GM19452 (cell line): ENCODE measurements around the gene NNAT.

Experiments
- ATAC-seq: cut with Tn5 transposase; IDR thresholded peaks from one replicate; pipeline ENCODE4 v1.9.1; 2021; ENCODE audit not compliant: unreplicated experiment

The NNAT gene

DNA sequence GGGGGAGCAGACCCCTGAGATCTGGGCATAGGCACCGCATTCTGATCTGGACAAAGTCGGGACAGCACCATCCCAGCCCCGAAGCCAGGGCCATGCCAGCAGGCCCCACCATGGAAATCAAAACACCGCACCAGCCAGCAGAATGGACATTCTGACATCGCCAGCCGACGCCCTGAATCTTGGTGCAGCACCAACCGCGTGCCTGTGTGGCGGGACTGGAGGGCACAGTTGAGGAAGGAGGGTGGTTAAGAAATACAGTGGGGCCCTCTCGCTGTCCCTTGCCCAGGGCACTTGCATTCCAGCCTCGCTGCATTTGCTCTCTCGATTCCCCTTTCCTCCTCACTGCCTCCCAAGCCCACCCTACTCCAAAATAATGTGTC is 2.0 kb downstream of the NNAT start:
- ATAC-seq, result no peak

DNA sequence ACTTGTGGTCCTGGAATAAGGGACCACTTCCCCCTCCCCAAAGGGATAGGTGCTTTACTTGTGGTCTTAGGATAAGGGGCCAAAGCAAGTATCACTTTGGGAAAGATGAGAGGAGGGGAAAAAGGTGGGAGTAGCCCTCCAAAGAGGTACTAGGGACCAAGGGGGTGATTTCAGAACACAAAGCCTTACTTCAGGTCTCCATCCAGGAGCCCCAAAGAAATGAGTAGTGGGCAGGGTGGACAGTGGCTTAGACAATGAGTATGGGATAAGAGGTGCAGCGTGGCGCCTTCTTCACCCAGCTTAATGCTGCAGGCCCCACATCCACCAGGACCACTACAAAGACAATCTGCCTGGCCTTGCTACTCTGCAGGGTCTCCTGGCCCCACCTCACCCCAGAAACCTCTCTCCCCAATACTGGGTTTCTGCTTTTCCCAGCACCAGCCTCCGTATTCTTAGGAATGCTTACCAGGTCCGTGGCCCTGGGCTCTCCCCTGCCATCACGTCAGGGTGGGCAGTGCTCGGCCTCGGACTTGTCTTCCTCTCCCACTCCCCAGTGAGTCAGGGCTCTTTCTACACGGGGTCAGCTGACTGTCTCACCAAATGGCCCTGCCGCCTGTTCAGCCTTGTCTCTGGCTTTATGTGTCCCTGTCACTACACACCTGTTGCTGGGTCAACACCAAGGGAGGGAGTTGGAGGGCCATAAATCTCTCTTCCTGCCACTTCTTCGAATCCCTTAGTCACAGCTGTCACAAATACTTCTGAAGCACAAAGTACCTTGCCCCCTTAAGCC is 3.1 kb downstream of the NNAT start:
- ATAC-seq, result no peak

DNA sequence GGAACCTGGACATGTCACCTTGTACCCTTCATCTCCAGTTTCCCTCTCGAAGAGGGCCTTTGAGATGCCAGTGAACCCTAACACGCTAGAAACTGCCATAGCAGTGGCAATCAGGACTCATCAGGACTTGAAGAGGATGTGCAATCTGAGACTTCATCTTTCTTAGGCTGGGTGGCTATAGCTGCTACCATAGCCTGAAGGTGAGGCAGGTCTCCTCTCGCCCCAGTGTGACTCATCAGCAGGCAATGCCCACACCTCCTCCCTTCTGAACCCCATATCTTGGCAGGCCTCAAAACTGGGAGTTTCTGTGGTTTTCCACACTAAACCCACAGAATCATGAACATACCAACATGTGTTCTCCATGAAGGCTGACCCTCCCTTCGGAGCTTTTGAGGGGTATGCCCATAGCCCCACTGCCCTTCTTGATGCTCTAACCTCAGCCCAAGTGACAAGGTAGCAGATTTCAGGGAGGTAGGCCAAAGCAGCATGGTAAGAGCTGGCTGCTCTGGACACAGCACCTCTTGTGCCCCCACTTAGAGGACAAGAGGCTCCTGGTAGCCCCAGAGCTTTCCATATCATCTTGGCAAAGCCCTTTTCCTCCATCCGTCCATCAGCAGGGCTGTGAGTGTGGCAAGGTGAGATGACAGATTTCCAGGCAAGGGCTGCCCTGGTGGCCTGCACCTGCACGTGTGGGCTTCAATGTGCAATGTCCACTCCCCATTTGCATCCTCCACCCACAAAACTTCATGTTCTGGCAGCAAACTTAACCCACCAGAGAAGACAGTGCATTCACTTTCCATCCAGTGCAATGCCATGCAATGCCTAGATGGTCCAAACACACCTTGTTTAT is 4.0 kb downstream of the NNAT start:
- no peak for ATAC-seq

DNA sequence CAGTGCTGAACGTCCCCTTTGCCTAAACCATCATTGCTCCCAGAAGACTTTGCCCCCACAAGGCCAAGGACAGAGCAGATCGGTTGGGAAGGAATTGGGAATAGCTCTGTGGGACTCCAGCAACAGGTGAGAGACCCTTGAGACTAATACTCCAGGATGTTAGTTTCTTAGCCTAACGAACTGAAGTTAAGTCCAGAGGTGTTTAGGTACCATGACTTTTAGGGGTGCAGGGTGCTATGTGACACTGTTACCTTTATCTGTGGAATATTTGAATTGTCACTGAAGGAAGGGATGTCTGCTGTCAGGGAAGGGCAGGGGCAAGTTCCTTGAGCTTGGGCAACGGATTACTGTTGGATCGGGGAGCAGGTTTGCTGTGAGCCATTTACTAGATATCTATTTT is 4.8 kb downstream of the NNAT start:
- no peak for ATAC-seq

DNA sequence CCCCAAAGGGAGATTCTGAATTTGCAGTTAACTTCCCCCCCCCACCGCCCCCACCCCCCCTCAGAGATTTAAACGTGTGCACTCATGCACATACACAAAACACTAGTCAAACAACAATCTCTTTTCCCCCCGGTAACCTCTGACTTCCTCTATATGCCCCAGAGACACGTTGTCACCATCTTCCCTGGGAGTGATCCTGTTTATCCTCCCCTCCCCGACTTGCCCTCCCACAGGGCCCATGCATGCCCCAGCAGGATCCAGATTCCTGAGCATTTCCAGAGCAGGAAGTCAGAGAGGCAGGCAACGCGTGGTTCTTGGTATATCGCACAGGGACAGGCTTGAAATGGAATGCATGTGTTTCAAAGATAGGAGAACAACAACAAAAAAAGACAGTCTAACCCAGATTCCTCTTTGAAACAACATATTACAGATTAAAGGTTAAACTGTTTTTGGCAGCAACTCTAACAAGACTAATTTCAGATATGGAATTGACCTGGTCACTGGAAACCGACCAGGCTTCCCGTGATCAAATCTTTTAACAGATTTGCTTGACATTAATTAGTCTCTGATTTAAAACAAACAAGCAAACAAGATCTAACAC is 5.3 kb downstream of the NNAT start:
- no peak for ATAC-seq

DNA sequence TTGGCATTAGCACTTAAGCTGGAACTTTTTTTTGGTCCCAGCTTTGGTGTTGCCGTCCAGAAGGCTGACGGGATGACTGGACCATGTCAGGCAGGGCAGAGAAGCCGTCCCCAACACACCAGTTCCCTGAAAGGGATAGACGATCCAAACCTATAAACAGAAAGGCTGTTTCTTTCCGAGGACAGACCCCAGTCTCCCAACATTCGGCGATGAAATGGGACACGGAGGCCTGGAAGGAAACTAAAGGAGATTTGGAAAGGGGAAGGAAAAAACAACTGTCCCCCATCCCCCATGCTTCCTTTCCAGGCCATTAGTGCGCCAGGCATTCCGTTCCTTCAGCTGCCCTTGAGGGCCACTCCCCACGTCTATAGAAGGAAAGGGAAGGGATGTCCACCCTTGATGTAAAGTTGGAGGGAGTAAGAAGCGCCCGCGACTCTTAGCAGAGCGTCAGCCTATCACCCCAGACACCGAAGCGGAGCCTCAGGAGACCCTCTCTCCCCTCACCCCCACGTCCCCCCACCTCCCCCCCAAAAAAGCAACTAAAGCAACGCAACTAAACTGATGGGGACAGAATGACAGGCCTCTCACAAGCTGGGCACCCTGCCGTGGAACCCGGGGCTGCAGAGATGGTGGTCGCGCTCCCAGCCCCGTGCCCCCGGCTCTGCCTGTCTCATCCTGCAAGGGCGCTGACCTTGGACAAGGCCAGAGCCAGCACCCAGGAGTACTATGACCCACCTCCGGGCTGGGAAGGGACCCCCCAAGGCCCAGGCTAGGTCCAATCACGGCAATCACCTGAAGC is 6.0 kb downstream of the NNAT start:
- no peak for ATAC-seq

DNA sequence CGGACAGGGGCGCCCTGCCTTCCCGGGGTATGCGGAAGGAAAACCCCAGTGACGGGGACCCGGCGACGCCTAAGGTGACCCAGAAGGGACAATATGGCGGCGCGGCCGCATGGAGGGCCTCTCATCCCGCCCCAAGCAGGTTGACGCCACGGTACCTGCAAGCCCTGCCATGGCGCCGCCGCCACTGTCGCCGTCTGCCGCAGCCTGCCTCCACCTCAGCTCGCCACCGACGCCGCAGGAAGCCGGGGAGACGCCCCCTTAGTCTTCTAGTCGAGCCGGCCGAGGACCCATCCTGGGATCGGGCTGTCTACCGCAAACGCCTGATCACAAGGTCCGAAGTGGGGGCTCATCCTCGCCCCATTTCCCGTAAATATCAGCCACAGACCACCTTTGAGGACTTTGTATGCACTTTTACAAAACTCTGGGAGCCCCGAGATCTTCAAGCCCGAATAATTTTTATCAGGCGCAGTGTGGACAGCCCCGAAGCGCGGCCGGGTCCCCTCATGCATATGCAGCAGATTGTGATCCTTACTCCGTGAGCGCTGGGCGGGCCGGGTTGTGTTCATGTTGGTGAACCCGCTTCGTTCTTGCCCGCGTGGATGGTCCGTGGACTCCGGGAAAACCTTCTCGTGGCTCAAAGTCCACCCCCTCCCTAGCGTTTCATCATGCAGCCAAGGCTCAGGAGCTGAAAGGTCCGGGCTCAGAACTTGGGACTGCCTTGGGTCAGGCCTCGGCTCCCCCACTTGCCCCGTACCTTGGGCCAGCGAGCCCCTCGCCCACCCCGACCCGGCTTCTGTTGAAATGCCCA is 6.8 kb downstream of the NNAT start, which contains the start of gene BLCAP:
Gene BLCAP, minus strand, starts transcription at position 239 of the 808 bp plus-strand sequence. CDS start 8,702 bp downstream, outside the sequence.
- peak; percentile 66 for ATAC-seq

DNA sequence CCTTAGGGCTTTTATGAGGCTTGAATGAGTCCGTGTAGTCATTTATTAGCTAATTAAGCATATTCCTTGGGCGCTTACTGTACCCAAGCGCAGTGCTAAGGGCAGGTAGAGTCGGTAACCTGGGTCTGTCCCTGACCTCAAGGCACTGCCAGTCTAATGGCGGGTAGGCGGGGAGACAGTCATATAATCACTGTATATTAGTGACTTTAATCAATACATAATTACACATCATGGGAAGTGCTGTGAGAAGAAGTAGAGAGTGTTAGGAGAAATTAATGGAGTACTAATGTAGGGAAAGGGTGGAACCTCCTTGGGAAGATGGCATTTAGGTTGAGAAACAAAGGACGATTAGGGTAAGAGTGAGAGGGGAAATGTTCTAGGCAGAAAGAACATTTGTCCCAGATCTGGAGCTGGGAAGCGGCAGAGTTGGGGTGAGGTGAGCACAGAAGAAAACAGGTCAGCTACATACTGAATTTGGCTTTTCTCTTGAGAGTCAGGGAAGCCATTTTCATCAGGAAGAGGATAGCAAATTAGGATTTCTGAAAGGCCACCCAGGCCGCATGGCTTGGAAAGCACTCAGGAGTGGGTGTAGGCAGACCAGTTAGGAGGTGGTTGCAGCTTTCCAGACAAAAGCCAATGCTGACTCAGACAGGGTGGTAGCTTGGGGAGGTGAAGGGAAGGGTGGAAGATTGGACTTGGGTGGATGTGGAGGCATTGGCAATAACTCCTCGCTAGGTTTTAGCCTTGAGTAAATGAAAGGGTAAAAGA is 7.6 kb downstream of the NNAT start:
- no peak for ATAC-seq

DNA sequence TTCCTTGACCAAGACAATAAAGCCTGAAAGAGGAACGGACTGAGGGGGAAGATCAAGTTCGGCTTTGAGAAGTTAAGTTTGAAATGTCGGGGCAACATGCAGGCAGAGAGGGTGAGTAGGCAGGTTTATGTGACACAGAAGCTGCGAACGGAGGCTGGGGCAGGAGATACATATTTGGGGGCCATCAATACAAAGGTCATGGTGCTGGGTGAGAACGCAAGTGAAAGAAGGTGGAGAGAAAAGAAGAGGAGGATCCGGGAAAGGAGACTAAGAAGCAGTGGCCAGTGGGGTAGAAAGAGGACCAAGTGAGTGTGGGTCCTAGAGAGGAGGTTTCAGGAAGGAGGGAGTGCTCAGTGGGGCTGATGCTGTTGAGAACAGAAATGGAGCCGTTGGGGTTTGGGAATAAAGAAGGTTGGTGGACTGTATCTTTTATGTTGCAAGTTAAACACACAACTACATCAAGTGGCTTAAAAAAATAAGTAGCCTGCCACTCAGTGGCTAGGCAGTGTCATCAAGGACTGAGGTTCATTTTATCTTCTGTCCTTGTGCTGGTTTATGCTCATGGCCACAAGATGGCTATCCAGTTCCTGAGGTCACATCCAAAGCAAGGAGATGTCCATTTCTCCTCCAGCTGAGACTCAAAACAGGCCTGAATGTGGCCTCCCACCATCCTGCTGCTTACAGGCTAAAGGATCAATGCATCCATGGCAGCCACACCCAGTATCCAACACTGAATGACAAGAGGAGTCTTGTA is 8.3 kb downstream of the NNAT start:
- no peak for ATAC-seq

DNA sequence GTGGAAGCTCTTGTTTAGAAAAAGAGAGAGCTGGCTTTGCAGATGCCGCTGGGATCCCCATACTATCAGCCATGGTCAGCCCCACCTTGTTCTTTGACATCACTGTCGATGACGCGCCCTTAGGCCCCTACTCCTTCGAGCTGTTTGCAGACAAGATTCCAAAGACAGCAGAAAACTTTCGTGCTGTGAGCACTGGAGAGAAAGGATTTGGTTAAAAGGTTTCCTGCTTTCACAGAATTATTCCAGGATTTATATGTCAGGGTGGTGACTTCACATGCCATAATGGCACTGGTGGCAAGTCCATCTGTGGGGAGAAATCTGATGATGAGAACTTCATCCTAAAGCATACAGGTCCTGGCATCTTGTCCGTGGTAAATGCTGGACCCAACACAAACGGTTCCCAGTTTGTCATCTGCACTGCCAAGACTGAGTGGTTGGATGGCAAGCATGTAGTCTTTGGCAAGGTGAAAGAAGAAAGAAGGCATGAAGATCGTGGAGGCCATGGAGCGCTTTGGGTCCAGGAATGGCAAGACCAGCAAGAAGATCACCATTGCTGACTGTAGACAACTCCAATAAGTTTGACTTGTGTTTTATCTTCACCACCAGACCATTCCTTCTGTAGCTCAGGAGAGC is 9.0 kb downstream of the NNAT start:
- no peak for ATAC-seq

DNA sequence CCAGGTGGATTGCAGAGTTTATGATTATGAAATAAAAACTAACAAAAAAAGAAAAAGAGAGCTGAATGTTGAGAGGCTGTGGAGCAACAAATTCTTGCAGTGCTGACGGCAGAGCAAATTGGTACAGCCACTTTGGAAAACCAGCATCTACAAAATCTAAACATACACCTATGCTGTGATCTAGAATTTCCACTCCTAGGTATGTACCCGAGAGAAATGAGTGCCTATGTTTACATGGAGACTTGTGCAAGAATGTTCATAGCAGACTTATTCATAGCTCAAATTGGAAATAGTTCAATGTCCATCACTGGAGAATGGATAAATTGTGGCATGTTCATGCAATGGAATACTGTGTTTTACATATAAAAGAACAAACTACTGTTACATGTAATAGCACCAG is 9.6 kb downstream of the NNAT start:
- no peak for ATAC-seq

DNA sequence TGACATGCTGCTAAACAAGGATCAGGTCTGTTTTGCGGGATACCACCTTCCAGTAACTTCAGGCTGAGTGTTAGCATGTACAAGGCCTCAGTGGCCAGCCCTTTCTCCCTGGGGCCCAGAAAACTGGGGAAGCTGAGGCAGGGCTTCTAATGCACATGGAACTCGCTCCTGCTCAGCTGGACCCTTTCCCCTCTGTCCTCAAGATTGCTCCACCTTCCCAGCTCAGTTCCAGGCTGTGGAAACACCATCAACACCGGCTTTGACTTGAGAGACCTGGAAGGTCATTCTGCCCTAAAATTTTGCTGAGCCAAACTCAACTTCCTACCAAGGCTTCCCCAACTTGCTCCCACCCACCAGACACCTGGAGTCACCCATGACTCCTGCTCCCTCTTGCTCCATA is 10.8 kb downstream of the NNAT start:
- ATAC-seq, result no peak

DNA sequence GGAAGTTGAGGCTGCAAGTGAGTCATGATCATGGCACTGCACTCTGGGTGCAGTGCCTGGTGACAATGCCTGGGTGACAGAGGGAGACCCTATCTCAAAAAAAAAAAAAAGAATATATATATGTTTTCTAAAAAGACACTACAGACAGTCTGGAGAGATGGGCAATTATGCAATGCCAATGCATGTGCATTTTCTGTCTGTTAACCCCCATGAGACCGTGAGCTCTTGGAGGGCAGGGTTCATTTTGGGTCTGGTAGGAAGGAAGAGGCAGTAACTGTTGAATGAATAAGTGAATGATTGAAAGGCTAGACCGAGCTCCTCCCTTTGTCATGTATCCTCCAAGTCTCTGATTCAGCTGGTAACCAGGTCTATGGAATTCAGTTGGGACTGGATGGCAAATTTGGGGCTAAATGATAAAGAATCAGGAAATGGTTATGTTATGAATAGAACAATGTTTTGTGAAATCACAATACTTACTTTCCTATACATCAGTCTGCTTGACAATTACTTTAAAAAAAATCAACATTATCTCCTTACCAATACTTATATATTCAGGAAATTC is 12.2 kb downstream of the NNAT start:
- ATAC-seq, result no peak

DNA sequence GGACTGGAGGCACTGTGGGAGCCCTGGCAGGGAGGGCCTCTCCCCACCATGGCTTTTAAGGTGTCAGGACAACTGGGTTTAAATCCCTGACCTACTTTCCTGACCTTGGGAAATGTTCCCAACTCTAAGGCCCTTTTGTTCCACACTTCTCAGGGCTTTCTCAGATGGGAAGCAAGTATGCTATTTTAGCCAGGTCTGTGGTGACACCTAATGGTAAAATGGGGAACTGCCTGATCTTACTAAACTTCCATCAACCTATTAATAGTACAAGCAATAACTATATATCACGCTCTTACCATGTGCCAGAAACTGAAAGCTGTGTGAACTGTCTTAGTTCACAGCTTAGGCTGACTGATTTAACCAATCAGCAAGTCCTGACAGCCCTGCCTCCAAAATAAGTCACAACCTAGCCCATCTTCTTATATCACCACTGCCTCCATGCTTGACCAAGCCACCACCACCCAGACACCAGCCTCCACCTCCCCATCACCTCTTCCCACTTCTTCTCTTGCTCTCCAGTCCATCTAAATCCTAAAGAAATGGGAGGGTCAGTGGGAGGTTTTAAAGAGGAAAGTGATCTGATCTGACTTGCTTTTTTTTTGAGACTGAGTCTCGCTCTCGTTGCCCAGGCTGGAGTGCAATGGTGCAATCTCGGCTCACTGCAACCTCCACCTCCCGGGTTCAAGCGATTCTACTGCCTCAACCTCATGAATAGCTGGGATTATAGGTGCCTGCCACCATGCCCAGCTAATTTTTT is 13.5 kb downstream of the NNAT start:
- peak; percentile 91 for ATAC-seq

DNA sequence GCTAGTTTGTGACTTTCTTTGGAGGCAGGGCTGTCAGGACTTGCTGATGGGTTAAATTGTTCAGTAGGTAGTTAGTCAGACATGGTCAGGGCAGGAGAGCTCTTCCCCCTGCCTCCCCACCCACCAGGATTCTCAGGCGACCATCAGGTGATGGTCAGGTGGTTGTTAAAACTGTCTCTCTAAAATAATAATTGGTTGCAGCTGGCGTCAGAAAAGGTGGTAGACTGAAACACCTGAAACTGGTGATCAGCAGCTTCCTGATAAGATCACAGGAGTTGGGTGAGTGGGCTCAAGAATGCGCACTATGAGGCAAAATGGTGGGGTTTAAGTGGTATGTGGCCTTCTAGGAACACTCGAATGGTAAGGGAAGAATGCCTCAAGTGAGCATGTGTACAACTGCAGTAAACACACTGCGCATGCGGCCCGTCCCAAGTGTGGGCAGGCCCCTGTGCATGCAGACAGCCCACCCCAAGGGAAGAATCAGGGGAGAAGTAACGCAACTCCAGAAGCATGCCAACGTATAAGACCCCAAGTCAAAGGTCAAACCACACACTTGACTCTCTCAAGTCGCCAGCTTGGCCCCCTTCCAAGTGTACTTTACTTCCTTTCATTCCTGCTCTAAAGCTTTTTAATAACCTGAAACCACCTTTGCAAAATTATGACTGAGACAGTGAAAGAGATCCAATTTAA is 14.5 kb downstream of the NNAT start:
- ATAC-seq, result no peak

DNA sequence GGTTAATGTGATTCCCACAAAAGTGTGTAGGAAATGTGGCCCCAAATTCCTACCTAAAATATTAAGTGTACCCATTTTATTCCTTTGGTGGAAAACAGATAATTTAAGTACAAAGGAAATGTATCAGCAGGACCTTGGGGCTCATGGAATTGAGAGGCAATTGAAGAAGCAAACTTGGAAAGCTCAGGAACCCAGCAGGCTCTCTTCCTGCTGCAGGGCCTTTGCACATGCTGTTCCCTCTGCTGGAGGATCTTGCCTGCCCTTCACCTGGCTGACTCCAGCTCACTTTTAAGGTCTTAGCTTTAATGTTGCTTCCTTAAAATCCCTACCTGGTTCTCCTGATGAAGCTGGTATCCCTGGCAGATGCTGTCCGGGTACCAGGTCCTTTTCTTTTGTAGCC is 16.5 kb downstream of the NNAT start:
- no peak for ATAC-seq

DNA sequence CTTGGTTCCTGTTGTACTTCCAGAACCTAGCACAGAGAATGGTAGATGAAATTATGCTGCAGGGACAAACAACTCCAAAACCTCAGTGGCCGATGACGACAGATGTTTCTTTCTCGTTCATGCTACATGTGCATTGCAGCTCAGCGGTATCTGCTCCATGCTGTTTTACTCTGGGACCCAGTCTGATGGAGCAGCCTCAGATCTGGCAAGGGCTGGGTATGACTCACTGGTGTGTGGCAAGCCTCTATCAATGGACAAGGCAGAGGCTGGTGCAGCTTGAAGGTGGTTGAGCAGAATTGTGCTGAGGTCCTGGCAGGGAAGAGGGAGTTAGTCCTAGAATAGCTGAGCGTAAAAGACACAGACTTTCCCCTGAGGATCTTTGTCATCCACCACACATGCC is 17.0 kb downstream of the NNAT start:
- ATAC-seq, result no peak
